ENCODE data around the gene ARHGEF6. TPM values are rescaled to one million over a fixed set of nuclear protein-coding genes. Genes with fewer than 3 reads are reported as not detected.
A peak's percentile ranks its signal among the peaks of the same experiment; 100 is the strongest.
"Not testable (repeated sequence)": the region's sequence is repeated elsewhere in the genome, so short reads cannot be mapped to it uniquely, and the experiment has no call there.

ARHGEF6 gene
- total RNA-seq, 4 donors from 2014 or later = 23.7 to 41.1 (median 29.6) TPM

- Histone ChIP-seq H3K9me3 (no peaks in the 10 kb centered on the region), H3K4me1 (peaks cover 0 to 8% (median 0%) of the 10 kb centered on the region in 4 donors), H3K4me3 (no peak overlapping the region), H3K36me3 (no peaks in the 10 kb centered on the region), H3K27me3 (no peaks in the 10 kb centered on the region), H3K27ac (no peak overlapping the region)
- no peak for DNase-seq (ENCODE audit: low spot score in 2 of 2)
- TF ChIP-seq EP300 (IDR thresholded peaks at IDR 0.05) = no peak
- TF ChIP-seq POLR2A (IDR thresholded peaks at IDR 0.05) = no peak
- TF ChIP-seq CTCF (IDR thresholded peaks at IDR 0.05) = no peak
- 71 to 75% methylated on average over 2 of the region's 2 CpGs for WGBS, 2 donors
These were observed 7.1 kb downstream of the ARHGEF6 start for GRCh38 chrX:136773648-136774047.

GRCh38 chrX:136771869-136772268, 8.9 kb downstream of the ARHGEF6 start:
- peaks cover 0 to 13% (median 0%) of the 10 kb centered on the region in 4 donors for H3K4me1 ChIP-seq
- 87 to 95% methylated on average over 2 of the region's 2 CpGs for WGBS, 2 donors
- H3K4me3 ChIP-seq; H3K27me3 ChIP-seq; H3K9me3 ChIP-seq; H3K36me3 ChIP-seq; H3K27ac ChIP-seq; DNase-seq (ENCODE audit: low spot score in 2 of 2): not testable (repeated sequence)

GRCh38 chrX:136768469-136769084, 12.2 kb downstream of the ARHGEF6 start:
- Histone ChIP-seq H3K36me3 (no peaks in the 10 kb centered on the region), H3K4me1 (peaks cover 0 to 13% (median 0%) of the 10 kb centered on the region in 4 donors), H3K4me3 (peak overlapping the region in 1 of 4 donors; percentile 65), H3K27ac (peak overlapping the region in 3 of 4 donors; percentile 67 to 90 (median 85)), H3K9me3 (no peaks in the 10 kb centered on the region), H3K27me3 (no peaks in the 10 kb centered on the region)
- 29 to 59% methylated on average over 4 to 7 of the region's 7 CpGs for WGBS, 2 donors
- TF ChIP-seq CTCF (IDR thresholded peaks at IDR 0.05) (no peak), EP300 (IDR thresholded peaks at IDR 0.05) (peak in 1 of 2 donors; percentile 29)
- peak in 1 of 2 donors; percentile 32 for DNase-seq (ENCODE audit: low spot score in 2 of 2)

GRCh38 chrX:136767104-136767941, 13.4 kb downstream of the ARHGEF6 start:
- H3K4me3 ChIP-seq = peak overlapping the region; percentile 53 to 65 (median 60)
- H3K36me3 ChIP-seq = no peaks in the 10 kb centered on the region
- TF ChIP-seq CTCF (IDR thresholded peaks at IDR 0.05) (peak in 4 of 5 experiments; percentile 9 to 71 (median 31)), POLR2A (IDR thresholded peaks at IDR 0.05) (peak in 1 of 2 donors; percentile 28), EP300 (IDR thresholded peaks at IDR 0.05) (no peak)
- peak in 1 of 2 donors; percentile 24 for DNase-seq (ENCODE audit: low spot score in 2 of 2)
- no peaks in the 10 kb centered on the region for H3K27me3 ChIP-seq
- peak overlapping the region; percentile 78 to 96 (median 88) for H3K27ac ChIP-seq
- whole genome bisulfite sequencing, 2 donors = 34% methylated on average over 74 of the region's 78 CpGs; no CpG with 5 or more reads in 1 of the 2 donors
- no peaks in the 10 kb centered on the region for H3K9me3 ChIP-seq
- H3K4me1 ChIP-seq = peaks cover 0 to 13% (median 0%) of the 10 kb centered on the region in 4 donors

- no peak for DNase-seq (ENCODE audit: low spot score in 2 of 2)
- Histone ChIP-seq H3K4me3 (peak overlapping the region; percentile 53 to 65 (median 60)), H3K4me1 (peaks cover 0 to 13% (median 0%) of the 10 kb centered on the region in 4 donors), H3K36me3 (no peaks in the 10 kb centered on the region), H3K27ac (peak overlapping the region; percentile 78 to 96 (median 88)), H3K9me3 (no peaks in the 10 kb centered on the region), H3K27me3 (no peaks in the 10 kb centered on the region)
- TF ChIP-seq EP300 (IDR thresholded peaks at IDR 0.05) (no peak), CTCF (IDR thresholded peaks at IDR 0.05) (no peak), POLR2A (IDR thresholded peaks at IDR 0.05) (no peak)
- 0 to 30% methylated on average over 1 to 19 of the region's 19 CpGs for whole genome bisulfite sequencing, 2 donors
These were observed 14.0 kb downstream of the ARHGEF6 start for GRCh38 chrX:136766785-136767103.

Data from tibial nerve (tissue), 4 donors.